ENCODE measurements around the gene CDK8.
A peak's percentile ranks its signal among the peaks of the same experiment; 100 is the strongest.
"Not testable (repeated sequence)": the region's sequence is repeated elsewhere in the genome, so short reads cannot be mapped to it uniquely, and the experiment has no call there.

CDK8 gene

GRCh38 chr13:26254583-26255111, 718 bp downstream of the CDK8 start:
- no peak for FAIRE-seq

GRCh38 chr13:26255115-26255514, 1.2 kb downstream of the CDK8 start:
- no peak for FAIRE-seq

GRCh38 chr13:26255691-26256277, 1.9 kb downstream of the CDK8 start:
- FAIRE-seq = peak; percentile 34

GRCh38 chr13:26257049-26257448, 3.1 kb downstream of the CDK8 start:
- no peak for FAIRE-seq

GRCh38 chr13:26259634-26260033, 5.7 kb downstream of the CDK8 start:
- FAIRE-seq = no peak

- no peak for FAIRE-seq
Measured at GRCh38 chr13:26262156-26262555, 8.2 kb downstream of the CDK8 start.

GRCh38 chr13:26266311-26266710, 12.4 kb downstream of the CDK8 start:
- no peak for FAIRE-seq

- FAIRE-seq = no peak
Measured at GRCh38 chr13:26270707-26271106, 16.8 kb downstream of the CDK8 start.

GRCh38 chr13:26272621-26273020, 18.7 kb downstream of the CDK8 start:
- no peak for FAIRE-seq

- no peak for FAIRE-seq
Measured at GRCh38 chr13:26280295-26280694, 26.4 kb downstream of the CDK8 start.

- no peak for FAIRE-seq
Measured at GRCh38 chr13:26280822-26281221, 26.9 kb downstream of the CDK8 start.

GRCh38 chr13:26285911-26286310, 32.0 kb downstream of the CDK8 start:
- FAIRE-seq = not testable (repeated sequence)

- FAIRE-seq = not testable (repeated sequence)
Measured at GRCh38 chr13:26288838-26289237, 34.9 kb downstream of the CDK8 start.

- no peak for FAIRE-seq
Measured at GRCh38 chr13:26295812-26296211, 41.9 kb downstream of the CDK8 start.

- no peak for FAIRE-seq
Measured at GRCh38 chr13:26299168-26299750, 45.3 kb downstream of the CDK8 start.

GRCh38 chr13:26300140-26300539, 46.2 kb downstream of the CDK8 start:
- FAIRE-seq = no peak

GRCh38 chr13:26305676-26306075, 51.7 kb downstream of the CDK8 start:
- no peak for FAIRE-seq

GRCh38 chr13:26307701-26308100, 53.8 kb downstream of the CDK8 start:
- FAIRE-seq = no peak

- no peak for FAIRE-seq
Measured at GRCh38 chr13:26308250-26308649, 54.3 kb downstream of the CDK8 start.

- no peak for FAIRE-seq
Measured at GRCh38 chr13:26308836-26309235, 54.9 kb downstream of the CDK8 start.

GRCh38 chr13:26310003-26310402, 56.1 kb downstream of the CDK8 start:
- no peak for FAIRE-seq

GRCh38 chr13:26310470-26310869, 56.5 kb downstream of the CDK8 start:
- FAIRE-seq = no peak

- FAIRE-seq = not testable (repeated sequence)
Measured at GRCh38 chr13:26312019-26312418, 58.1 kb downstream of the CDK8 start.

GRCh38 chr13:26316095-26316494, 62.2 kb downstream of the CDK8 start:
- FAIRE-seq = not testable (repeated sequence)

GRCh38 chr13:26320766-26321165, 66.8 kb downstream of the CDK8 start:
- FAIRE-seq = no peak
